ELR (cell line): ENCODE measurements around the gene SLC10A7.

ENCODE experiments used
- DNase-seq: peaks from one replicate; pipeline ENCODE4 v3.0.0-alpha.2; 2015; ENCODE audit warnings: low read depth

SLC10A7 gene

DNA sequence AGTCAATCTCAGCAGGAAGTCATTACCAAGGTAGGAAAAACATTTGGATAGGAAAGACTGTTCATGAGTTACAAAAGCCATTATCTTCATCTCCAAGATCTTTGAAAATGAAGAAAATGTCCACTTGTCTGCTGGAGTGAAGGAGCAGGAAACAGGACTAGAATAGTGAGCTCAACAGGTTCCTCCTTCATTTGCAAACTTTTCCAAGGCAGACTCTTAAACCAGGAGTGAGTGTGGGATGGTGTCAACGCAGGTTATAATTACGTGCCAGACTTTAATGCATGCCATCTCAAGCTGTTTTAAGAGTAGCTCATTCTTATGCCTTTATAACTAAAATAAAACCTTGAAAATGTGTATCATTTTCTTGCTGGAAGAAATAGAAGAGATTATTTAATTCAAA, 310.9 kb downstream of the SLC10A7 start:
- no peak for DNase-seq

DNA sequence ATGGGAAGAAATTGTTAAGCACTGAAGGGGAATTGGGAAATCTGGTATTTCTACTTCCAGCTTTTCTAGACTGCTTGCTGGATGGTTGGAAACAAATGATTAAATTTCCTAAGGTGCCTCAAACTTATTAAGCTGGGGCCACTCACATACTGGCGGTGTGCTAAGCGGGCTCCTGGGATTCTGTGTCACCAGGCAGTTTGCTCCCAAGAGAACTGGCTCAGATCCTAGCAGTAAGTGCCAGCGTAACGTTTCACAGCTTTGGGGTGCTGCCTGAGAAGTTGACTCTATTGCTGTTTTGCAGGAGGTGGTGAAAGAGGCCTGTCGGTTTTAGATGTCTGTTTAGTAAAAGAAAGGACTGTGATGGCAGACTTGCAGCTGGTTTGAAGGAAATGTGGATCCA, 314.3 kb downstream of the SLC10A7 start:
- DNase-seq, result no peak
